Stimulated activated CD8-positive, alpha-beta memory T cell treated with anti-CD3 and anti-CD28 coated beads, Interleukin-15, amount 100 ng/mL, for 1 hour (primary cell): ENCODE measurements around the gene WWOX.

ENCODE experiments used
- DNase-seq: peaks from one replicate; pipeline ENCODE4 v3.0.0-alpha.2; 2020; ENCODE audit warnings: low read depth

The WWOX gene

DNA sequence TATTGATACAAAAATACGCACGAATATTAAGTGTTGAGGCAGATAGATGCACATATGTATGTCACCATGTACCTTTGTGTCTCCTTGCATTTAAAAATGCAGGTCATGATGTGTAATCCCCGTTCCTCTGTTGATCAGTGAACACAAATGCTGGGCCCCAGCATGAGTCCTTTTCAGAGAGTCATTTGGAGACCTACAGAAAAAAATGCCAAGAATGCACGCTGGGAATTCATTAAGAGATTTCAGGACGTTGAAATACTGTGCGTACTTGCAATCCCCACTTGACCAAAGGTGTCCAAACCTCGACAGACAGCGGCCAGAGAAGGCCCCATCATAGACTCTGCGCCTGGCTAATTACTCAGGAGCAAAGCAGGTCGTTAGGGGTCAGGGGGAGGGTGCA is 1005.1 kb downstream of the WWOX start:
- DNase-seq: no peak

GRCh38 chr16:79107301-79107700 is 1007.8 kb downstream of the WWOX start:
- no peak for DNase-seq

DNA sequence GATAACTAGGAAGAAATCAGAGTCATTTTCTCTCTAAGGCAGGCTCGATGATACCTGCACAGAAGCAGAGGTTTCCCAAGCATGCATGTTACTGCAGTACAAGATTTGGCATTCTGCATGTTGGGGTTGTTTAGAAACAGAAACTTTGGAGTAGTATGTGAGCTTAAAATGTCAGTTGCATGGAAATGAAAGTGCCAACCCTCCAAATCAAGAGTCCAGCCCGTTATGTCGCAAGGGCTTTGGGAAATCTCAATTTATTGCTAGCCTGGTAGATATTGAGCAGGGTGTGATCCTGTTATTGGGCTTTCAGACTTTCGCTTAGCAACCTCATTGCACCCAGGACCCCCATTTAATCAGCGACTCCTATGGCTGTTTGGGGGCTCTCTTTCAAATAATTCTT is 1010.3 kb downstream of the WWOX start:
- DNase-seq: no peak

DNA sequence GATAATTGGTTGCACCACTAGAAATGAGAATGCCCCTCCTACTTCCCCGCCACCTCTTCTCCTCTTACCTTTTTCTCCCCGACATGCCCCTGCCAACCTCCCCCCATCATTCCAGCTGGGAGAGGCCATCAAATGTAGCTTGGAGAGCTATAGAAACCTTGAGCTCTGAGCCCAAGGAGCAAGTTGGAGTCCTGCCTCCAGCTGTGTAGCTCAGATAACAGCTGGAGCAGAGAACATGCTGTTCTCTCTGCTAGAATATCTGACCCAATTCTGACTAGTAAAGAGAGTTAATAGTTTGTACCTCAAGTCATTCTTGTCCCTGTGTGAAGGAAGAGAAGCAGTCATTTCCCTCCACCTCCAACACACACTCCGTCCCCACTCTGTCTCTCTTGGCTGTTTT is 1010.8 kb downstream of the WWOX start:
- DNase-seq: no peak

DNA sequence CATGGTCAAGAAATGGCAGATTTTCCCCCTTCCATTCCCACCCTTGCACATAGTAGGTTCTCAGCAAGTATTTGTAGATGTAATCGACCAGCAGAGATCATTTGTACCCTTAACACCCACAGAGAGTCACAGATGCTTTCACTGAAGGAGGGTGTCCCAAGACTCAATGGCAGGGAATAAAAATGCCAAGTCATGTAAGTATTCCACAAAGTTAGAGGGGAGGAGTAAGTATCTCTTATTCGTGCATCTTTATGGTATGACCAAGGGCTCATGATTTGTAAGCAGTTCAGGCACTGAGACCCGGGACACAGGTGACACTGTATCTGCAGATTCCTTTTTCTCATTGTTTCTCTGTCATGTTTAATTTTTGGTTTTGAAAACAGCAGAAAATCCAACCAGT is 1011.5 kb downstream of the WWOX start:
- no peak for DNase-seq

GRCh38 chr16:79112462-79112861 is 1013.0 kb downstream of the WWOX start:
- no peak for DNase-seq

DNA sequence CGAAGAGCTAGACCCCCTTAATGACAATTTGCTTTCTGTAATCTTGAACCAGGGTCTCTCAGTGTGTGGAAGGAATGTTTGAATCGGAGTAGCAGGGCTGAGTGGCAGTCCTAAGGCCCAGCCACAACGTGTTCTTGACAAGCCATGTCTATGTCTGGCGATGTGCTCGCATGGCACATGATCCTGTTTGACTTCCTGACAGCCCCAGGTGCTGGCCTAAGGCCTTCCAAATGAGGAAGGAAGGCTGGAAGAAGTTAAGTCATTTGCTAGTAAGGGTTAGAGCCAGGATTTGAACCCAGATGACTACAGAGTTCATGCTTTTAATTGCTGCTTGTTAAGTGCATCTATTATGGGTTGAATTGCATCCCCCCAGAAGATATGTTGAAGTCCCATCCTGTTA is 1014.4 kb downstream of the WWOX start:
- DNase-seq: no peak

DNA sequence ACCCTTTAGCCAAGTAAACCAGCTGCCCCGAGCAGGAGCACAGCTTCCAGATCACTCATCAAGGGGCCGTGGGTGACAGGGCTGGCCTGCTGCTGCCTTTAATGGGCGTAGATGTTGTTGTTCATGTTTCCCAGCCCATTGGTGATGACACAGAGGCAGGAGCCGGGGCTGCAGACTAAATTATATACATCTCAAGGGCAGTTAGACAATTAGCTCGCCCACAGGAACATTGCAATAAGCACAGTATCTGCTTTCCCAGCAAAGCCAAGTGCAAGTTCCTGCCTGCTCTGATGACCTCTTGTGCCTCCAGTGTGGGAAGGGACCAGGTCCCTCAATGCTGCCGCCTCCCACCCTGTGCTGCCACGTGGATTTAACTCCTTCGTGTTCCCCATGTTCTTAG is 1015.3 kb downstream of the WWOX start:
- DNase-seq: no peak

DNA sequence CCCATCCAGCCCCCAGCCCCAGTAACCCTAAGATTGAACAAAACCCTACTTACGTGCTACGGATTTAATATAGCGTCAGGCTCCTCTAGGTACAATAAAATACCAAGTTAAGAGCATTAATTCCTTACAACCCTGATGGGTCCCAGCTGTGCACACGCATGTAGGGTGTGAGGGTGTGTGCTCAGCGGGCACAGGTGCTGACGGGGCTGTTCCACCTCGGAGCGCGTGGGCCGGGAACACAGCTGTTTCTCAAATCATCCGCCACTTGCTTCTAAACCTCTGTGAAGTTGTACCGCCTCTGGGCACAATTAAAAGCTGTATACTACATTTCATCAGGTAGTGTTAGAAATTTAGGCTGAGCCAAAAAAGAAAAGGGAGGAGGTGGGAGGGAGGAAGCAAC is 1022.5 kb downstream of the WWOX start:
- no peak for DNase-seq

- no peak for DNase-seq
Observed at GRCh38 chr16:79122343-79122742, 1022.9 kb downstream of the WWOX start.

- DNase-seq: no peak
Observed at GRCh38 chr16:79124016-79124756, 1024.7 kb downstream of the WWOX start.

GRCh38 chr16:79127766-79128165 is 1028.3 kb downstream of the WWOX start:
- DNase-seq: no peak

DNA sequence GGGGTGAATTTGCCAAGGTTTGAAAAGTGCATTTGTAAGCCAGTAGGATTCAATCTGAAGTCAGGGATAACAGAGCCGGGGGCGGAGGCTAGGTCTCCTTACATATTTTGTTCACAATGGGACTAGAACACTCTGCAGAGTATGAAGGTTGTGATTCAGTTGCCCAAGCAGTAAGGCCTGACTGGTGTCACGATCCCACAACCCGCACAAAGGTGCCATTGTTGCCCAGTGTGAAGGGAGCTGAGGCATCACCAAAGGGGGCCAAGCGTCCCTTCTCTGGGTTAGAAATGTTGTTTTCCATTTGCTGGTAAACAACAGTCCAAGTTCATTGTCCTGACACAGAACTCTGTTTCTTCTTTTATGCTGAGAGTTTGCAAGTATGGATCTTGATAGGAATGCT is 1029.3 kb downstream of the WWOX start:
- DNase-seq: no peak

DNA sequence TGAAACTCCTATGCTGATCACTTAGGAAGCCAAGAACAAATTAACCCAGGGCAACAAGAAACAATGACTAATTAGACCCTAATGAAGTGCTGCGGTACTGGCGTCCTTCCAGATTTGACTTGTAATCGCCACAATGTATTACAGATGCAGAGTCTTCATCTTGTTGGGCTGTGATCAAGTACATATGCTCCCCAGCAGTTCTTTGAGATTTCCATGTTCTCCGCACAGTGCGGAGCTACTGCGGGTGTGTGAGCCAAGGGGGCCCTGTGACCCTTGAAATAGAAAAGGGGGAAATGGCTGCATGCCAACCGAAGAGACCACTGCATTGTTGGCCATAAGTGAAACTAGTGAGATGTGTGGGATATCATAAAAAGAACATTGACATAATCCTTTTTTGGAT is 1031.2 kb downstream of the WWOX start:
- DNase-seq: no peak

DNA sequence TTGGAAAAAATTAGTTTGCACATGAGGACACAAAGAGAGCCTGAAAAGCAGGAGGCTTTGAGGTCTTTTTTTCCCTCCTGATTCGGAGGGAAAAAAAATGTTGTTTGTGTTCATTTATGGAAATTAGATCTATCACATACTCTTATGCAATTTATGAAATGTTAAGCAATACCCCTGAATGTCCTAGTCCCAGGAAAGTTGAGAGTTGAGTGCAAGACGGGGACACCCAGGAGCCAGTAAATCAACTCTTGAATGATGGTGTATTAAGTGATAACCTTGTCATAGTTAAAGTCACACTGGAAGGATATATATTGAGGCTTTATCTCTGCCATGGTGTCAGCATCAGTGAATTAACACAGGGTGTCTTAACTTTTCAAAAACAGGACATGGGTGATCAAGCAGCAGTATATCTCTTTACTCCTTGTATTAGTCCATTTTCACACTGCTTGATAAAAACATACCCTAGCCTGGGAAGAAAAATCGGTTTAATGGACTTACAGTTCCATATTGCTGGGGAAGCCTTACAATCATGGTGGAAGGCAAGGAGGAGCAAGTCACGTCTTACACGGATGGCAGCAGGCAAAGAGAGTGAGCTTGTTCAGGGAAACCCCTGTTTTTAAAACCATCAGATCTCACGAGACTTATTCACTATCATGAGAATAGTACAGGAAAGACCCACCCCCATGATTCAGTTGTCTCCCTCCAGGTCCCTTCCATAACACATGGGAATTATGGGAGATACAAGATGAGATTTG is 1032.0 kb downstream of the WWOX start:
- DNase-seq: no peak

GRCh38 chr16:79132701-79133100 is 1033.2 kb downstream of the WWOX start:
- DNase-seq: no peak

DNA sequence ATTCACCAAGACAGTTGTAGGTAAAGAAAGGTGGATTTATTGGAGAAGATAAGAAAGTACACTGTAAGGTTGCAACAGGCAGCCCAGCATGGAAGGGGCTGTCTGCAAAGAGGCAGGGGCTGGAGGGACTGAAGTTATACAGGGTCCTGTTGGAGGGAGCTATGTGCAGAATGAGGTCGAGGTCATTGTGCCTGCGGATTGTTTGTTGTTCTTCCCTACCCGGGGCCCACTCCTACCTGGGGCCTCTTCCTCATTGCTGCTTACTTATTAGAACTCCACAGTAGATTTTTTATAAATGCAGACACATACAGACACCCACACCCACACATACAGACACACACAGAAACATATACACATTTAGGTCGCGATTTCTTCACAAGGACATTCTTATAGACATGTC is 1034.8 kb downstream of the WWOX start:
- DNase-seq: no peak

DNA sequence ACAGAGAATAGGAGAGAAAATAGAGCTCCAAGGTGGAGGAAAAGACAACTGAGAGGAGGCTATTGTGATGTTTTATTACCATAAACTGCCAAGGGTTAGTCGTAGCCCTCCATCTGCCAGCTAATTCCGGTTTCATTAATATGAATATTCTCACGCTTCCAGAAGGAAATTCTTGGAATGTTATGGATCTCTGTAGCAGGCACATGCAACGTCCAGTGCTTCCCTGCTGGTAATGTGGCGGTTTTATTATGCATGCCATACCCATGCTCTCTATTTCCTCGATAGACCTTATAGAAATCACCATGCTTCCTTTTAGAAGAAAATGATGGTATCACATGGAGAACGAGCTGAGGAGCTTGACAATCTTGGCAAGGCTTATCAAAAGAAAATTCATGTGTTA is 1037.5 kb downstream of the WWOX start:
- DNase-seq: no peak

DNA sequence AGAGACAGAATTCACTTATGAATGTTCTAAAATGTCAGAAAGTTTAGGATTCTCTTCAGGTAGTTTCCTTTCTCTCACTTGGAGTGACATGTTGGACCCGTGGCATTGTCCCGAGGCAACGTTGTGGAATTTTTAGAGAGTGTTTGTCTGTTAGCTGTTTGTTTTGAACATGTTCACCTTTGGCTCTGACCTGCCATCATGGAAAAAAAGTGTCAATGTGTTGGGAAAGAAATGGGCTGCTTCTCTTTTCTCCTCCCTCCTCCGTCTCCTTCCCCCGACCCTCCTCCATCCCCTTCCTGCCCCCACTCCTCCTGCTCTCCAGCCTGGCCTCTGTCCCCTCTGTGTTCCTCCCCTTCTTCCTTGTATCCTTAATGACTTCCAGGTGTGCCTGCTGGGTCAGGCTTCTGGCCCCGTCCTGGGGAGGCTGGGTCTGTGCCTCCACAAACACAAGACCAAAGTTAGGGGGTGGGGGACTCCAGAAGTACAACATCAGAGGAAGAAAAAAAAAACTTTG is 1038.0 kb downstream of the WWOX start:
- DNase-seq: no peak

DNA sequence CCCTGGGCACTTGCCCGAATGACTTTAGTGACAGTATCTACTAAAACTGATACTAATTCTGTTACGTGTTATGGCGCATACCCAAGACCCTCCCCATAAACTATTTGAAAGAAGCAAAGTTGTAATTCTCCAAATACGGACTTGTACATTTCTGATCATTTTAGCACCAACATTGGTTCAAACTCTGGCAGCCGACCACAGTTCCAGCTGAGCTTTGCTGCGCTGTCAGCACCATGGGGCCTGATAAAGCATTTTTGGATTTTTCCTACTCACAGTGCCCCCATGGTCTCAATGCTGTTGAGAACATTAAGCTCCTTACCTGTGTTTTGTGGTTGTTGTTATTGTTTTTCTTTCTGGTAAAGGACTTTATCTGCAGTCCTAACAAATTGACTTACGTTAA is 1040.3 kb downstream of the WWOX start:
- DNase-seq: no peak

DNA sequence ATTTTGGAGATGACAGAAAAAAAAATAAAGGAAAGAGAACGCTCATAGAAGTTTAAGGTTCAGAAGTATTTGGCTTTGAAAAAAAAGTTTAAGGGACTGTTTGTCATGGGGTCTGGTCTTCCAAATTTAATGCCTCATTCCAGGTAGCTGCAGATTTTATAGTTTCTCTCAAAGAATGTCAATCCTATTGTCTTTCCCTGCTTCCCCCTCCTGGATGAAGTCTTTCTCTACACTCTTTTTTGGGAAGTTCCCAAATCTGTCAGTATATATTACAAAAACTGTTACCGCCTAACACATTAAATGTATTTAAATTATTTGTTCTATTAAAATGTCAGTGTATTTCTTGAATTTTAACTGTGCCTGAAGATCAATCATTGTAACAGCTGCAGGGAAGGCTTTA is 1043.6 kb downstream of the WWOX start:
- no peak for DNase-seq

DNA sequence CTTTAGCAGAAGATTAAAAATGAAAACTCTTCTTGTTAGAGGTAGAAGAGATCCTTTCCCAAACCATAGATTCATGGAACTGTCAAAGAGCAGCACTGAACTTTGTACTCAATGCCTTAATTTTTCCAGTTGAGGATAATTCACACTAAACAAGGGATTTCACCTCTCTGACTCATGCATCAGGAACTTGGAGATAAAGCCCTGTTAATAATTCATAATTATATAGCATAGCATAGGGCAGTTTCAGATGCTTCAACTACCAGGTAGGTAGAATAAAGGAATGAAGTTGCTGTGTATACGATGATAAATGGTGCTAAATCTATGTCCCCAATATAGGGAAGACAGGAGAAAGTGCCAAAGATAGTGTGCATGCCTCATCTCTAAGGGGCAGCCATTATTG is 1050.7 kb downstream of the WWOX start:
- no peak for DNase-seq

GRCh38 chr16:79150632-79151310 is 1051.3 kb downstream of the WWOX start:
- no peak for DNase-seq
